ENCODE measurements around the gene TYW1B.
"Not testable (repeated sequence)": the region's sequence is repeated elsewhere in the genome, so short reads cannot be mapped to it uniquely, and the experiment has no call there.

Gene TYW1B

DNA sequence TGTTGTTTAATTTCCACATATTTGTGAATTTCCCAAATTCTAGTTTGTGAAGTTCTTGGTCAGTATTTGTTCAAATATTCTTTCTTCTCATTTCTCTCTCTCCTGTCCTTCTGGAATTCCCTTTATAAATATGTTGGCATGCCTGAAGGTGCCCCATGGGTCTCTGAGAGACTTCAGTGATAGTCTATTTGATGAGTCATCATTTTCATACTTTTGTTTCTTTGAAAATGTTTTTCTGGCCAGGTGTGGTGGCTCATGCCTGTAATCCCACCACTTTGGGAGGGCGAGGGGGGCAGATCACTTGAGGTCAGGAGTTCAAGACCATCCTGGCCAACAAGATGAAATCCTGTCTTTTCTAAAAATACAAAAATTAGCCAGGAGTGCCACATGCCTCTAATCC, 127.5 kb downstream of the TYW1B start:
- not testable (repeated sequence) for DNase-seq (ENCODE audit: low read depth in 2 of 2)

DNA sequence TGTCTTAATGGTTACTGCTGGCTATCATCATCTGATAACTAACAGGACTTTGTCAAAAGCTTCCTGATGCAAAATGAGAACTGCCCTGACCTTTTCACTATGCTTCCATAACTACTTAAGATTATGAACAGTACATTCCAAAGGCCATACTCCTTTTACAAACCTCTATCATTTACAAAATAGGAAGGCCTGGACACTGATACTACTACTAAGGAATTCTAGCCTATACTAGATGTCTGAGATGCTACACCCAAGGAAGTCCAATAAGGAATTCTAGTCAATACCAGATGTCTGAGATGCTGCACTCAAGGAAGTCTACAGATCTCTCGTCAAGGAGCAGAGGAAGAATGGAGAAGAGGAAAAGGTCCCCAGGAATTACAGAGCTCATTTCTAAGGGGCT, 130.9 kb downstream of the TYW1B start:
- DNase-seq (ENCODE audit: low read depth in 2 of 2), result not testable (repeated sequence)

DNA sequence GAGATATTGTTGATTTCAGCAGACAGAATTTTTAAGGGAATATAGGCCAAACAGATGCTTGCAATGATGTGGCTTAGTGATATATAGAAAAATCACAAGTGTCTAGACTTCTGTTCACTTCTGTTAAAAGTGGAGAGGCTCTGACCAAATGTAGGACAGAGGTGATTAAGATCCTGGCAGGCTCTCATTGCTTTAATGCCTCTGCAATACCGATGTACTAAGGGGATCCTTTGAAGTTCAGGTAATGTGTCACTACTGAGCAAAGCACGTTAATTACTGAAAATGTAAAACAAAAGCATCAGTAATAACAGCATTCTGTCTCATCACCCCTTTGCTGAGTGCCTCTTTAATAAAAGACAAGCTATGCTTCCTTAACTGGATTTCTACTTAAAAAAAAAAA, 131.4 kb downstream of the TYW1B start:
- not testable (repeated sequence) for DNase-seq (ENCODE audit: low read depth in 2 of 2)

DNA sequence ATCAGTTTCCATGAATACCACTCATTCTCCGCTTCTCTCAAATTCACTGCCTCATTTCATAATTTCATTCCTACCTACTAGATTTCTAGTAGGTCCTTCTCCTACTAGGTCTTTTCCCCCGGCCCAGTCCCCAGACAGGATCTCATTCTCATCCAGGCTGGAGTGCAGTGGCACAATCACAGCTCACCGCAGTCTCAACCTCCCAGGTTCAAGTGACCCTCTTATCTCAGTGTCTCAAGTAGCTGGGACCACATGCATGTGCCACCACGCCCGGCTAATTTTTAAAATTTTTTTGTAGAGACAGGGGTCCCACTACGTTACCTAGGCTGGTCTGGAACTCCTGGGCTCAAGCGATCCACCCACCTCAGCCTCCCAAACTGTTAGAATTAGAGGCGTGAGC, 132.5 kb downstream of the TYW1B start:
- not testable (repeated sequence) for DNase-seq (ENCODE audit: low read depth in 2 of 2)

DNA sequence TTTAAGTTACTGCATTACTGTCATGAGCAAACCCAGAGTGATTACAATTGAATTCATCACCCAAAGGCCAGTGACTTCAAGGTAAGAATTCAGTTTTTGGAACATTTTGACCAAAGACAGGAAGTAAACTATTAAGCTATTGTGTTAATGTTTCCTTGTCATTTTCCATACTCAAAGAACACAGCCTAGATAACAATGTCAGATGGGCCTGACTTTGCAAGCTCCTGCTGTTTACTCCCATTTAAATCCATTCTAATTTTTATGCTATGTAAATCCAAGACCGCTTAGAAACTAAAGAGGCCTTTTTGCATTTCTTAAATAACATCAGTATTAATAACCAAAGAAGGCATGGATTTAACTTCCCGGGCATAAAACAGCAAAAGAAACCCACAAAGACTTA, 136.6 kb downstream of the TYW1B start:
- not testable (repeated sequence) for DNase-seq (ENCODE audit: low read depth in 2 of 2)

DNA sequence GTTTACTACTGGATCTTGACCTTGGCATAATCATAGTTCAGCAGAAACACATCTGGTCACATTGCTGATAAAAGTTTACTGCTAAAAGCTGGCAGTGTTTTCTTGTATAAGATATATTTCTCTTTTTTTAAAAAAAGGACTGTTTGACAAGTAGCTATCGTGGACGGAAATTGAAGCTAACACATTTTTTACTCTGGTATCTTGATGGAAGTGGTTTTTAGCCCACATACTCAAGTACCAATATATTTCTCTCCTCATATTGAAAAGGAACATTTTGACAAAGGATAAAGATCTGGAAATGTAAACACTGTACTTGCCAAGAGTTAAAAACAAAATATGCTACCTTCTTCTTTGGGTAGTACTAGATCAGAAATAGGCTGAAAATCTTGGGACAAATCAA, 137.8 kb downstream of the TYW1B start:
- not testable (repeated sequence) for DNase-seq (ENCODE audit: low read depth in 2 of 2)

DNA sequence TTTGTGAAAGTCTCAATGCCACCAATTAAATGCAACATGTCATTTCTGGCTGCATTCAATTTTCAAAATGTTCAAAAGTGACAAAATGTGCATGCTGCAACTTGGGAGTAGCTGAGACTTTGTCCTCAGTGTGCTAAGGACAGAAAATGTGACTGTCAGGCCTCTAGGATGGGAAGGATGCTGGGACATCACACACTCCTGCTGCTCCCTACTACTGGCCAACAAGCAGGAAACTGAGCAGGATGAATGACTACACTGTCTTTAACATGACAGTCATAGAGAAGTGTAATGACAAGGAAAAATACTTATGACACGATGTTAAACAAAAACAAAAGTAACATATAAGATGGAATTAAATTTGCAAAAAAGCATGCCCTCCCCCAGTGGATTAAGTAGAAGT, 138.7 kb downstream of the TYW1B start:
- DNase-seq (ENCODE audit: low read depth in 2 of 2), result not testable (repeated sequence)

DNA sequence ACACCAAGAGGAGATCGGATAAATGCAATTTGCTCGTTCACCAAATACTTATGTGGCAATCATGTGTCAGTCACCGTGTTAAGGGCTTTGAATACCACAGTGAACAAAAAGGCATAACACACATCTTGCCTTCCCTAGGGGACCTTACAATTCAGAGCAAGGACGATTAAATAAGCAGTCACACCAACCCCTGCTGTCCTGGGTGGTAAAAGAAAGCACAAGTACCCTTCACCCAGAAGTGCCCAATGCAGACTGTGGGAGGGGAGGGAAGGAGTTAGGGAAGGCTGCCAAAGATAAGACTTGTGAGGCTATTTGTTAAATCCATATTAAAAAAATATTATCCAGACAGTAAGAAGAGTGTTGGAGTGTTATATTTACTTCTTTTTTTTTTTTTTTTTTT, 146.8 kb downstream of the TYW1B start:
- DNase-seq (ENCODE audit: low read depth in 2 of 2), result not testable (repeated sequence)

DNA sequence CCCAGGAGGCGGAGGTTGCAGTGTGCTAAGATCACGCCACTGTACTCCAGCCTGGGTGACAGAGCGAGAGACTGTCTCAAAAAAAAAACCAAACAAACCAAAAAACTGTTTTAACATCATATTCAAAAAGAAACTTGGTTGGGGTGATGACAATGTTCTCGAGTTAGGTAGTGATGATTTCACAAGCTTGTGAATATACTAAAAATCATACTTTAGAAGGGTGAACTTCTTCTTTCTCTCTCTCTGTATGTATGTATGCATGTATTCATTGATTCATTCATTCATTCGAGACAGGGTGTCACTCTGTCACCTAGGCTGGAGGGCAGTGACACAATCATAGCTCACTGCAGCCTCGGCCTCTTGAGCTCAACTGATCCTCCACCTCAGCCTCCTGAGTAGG, 151.1 kb downstream of the TYW1B start:
- DNase-seq (ENCODE audit: low read depth in 2 of 2), result not testable (repeated sequence)

DNA sequence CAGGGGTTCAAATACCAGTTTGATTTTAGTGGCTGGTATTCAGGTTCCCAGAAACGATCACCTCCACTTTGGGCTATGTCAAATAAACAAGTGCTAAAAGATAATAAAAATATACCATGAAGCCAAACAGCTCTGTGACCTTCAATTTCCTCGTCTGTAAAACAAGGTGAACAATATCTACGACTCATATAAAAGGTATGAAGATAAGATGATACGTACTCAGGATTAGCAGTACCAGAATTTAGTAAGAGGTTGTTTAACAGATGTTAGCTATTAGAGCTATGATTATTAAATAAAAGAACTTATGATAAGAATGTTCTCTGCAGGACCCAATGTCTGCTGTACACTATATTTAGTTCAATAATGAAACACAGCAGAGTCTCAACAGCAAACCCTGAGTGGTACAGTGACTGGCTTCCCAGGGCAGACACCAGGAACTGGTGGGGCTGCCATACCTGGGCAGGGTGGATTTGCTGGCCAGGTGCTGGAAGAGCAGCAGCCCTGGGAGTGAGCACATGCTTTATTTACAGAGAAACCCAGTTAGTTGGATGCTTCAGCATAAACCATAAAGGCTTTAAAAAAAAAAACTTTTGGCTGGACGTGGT, 151.8 kb downstream of the TYW1B start:
- DNase-seq (ENCODE audit: low read depth in 2 of 2), result not testable (repeated sequence)

DNA sequence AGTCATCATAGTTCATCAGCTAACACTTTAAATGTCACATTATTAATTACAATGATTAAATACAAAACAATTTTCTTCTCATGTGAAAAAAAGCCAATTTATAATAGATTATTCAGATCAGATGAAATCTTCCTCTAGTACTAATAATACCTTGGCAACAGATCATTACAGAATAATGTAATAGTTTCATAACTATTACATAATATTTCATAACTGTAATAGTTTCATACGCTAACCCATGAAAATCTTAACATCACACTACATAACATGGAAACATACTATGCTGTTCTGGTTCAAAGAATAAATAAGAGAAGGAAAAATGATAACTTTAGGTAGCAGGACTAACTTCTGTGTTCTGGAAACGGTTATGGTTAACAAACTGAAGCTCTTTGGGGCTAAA, 152.3 kb downstream of the TYW1B start:
- not testable (repeated sequence) for DNase-seq (ENCODE audit: low read depth in 2 of 2)

DNA sequence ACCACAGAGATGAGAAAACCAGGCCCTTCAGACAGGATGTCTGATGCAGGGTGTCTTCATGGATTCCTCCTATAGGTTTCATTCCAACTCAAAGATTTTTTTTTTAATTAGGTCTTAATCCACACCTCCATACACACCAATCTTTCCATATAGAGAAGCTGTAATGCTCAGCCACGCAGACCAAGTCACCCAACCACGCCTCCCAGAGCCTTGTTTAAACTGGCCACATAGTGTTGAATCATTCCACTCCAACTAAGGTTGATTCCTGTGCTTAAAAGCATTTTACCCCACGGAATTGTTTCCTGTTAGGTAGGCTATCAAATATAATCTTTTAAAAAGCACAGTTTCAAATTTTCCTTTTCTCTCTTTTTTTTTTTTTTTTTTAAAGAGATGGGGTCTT, 153.6 kb downstream of the TYW1B start:
- DNase-seq (ENCODE audit: low read depth in 2 of 2), result no peak

DNA sequence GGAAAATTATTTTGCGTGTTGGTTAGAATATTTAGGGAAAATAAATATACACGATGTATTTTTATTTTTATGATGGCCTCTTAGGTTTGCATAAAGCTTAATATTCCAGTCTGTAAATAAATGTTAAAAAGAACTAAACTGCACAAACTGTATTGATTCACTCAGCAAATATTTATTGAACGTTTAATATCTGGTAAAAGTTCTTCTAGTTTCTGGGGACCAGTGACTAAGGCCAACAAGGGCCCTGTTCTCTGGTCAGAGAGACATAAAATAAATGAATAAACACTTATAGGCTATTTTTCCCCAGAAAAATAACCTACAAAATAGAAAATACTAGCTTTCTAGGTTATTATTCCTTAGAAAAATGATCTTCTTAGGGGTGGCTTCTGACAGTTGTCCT, 157.2 kb downstream of the TYW1B start:
- not testable (repeated sequence) for DNase-seq (ENCODE audit: low read depth in 2 of 2)

DNA sequence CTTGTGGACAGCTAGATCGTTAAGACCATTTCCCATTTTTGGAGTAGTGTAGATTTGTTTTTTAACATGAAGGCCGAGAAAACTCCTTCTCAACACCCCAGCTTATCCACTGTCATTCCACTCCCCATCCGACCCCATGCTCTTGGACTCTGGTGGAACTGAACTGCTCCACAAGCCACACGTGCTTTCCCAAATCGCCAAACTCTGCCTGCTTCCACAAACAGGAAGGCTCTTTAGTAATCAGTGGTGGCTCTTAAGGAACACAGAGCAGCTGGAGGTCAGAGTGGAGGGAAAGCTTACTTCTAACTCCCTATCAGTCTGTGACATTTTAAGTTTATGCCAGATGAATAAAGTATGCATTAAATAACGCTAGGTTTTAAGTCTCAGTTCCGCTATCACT, 159.6 kb downstream of the TYW1B start:
- DNase-seq (ENCODE audit: low read depth in 2 of 2), result not testable (repeated sequence)

DNA sequence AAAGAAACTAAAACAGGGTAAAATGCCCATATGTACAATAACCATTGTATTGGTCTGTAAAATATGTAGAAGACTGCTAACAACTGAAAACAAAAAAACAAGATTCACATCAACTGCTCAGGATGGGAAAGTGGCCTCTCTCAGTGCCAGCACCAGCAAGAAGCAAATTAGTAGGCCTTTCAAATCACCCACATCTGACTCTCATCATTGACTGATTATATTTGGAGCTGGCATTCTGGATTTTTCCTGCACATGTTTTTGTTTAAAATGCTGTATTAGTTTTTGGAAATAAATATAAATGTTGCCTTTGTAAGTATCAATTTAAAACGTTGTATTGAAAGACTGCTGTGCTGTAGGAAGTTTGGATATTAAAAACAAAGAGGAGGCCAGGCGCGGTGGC, 161.0 kb downstream of the TYW1B start:
- DNase-seq (ENCODE audit: low read depth in 2 of 2), result not testable (repeated sequence)

DNA sequence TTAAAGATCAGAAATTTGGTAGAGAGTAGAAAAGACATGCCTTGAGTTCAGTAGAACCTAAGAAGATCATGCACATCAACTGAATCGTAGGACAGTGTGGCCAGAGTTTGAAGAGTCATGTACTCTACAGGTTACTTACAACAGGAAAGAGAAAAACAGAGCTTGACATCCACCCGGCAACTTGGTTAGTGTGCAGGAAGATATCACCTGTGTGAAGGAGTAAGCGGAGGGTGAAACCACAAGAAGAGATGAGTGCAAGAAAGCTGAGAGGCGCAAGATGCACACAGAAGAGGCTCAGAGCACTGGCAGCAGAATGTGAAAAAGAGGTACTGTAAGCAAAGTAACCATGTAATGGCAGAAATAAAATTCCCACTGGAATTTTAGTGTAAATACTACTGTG, 179.4 kb downstream of the TYW1B start:
- DNase-seq (ENCODE audit: low read depth in 2 of 2), result not testable (repeated sequence)

DNA sequence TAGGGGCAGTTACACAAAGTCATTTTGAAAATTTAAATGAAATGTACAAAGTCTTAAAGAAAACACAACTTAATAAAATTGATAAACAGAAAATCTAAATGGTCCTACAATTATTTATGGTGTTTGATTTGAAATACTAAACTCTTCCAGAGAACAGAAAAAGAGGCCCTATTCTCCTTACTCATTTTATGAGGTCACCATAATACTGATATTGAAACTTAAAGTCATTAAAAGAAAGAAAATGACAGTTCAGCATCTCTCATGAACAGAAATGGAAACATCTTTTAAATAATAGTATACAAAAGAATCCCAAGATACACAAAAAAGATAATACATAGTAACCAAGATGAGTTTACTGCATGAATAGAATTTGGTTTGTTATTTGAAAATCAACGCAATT, 184.3 kb downstream of the TYW1B start:
- DNase-seq (ENCODE audit: low read depth in 2 of 2), result not testable (repeated sequence)

DNA sequence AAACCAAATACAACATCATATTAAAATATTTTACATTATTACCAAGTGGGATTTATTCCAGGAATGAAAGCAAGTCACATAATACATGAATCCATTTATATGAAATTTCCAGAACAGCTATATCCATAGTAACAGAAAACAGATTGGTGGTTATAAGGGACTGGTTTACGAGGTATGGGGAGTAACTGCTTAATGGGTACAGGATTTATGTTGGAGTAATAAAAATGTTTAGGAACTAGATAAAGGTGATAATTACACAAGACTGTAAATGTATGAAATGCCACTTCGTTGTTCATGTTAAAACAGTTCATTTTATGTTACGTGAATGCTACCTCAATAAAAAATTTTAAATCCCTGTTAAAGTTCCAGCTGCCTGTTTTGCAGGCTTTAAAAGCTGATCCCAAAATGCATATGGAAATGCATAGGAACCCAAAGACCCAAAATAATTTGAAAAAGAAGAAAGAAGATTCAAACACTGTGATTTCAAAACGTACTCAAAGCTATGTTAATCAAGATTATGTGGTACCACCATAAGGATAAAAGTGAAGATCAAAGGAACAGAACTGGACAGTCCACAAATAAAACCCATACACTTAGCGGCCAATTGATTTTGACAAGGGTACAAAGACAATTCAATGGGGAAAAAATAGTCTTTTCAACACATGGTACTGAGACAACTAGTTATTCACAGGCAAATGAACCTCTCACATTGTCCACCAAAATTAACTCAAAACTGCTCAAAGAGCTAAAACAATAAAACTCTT, 186.3 kb downstream of the TYW1B start:
- DNase-seq (ENCODE audit: low read depth in 2 of 2), result not testable (repeated sequence)

DNA sequence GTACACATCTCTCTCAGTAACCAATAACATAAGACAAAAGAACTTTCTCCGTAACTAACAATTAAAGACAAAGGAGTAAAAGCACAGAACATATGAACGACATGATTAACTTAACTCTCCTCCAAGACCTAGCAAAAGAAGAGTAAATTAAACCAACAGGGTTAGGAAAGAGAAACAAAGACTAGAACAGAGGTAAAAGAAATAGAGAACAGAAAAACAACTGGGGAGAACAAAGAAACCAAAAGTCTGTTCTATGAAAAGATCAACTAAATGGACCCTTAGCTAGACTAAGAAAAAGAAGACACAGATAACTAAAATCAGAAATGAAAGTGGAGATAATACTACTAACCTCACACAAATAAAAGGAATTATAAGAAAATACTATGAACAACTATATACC, 187.3 kb downstream of the TYW1B start:
- not testable (repeated sequence) for DNase-seq (ENCODE audit: low read depth in 2 of 2)

DNA sequence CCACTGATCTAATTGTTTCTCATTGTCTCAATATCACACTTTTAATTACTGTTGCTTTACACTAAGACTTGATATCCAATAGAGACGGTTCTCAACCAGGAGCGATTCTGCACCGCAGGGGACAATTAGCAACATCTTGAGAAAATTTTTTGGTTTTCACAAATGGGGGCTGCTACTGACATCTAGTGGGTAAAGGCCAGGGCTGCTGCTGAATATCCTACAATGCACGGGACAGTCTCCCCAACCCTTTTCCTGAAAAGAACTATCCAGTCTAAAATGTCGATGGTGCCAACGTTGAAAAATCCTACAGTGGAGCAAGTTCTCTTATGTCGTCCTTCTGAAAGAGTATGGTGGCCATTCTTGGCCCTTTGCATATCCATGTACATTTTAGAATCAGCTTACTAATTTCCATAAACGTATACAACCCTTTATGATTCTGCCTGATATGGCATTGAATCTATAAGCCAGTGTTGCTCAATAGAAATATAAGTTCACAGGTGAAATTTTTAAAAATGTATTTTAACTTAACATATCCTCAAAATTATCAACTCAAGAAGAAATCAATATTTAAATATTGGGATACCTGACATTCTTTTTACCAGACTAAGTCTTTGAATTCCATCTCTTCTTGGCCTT, 192.6 kb downstream of the TYW1B start:
- not testable (repeated sequence) for DNase-seq (ENCODE audit: low read depth in 2 of 2)

DNA sequence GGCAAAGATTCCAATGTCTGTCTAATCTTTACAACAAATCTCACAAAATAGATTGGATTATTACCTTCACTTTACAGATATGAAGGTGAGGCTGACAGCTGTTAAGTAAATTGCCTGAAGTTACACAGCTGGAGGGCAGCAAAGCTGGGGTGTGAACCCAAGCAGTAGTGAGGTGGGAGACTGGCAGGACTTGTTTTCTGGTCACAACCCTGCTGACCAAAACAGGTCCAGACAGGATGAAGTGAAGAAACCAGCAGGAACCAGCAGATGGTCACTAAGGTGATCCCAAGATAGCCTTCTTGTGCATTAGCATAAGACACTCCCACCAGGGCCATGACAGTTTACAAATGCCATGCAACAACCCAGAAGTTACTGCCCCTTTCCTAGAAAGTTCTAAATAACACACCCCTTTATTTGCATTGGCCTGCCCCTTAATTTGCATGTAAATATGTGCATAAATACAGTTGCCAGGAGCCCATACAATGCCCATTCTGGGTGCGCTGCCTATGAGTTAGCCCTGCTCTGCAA, 195.2 kb downstream of the TYW1B start:
- not testable (repeated sequence) for DNase-seq (ENCODE audit: low read depth in 2 of 2)

DNA sequence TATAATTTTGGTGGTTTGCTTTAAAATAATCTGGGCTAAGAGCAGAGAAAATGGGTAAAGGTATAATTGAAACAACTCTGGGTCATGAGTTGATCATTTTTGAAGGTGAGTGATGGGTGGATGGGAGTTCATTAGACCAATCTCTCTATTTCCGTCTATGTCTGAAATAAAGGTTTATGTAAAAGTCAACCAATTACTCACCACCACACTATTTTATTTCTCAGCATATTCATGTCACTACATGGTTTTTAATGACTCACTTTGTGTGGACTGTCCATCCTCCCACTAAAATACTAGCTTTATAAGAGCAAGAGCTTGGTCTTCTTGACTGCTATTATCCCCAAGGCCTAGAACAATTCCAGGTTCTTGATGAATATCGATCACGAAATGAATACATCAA, 199.6 kb downstream of the TYW1B start:
- not testable (repeated sequence) for DNase-seq (ENCODE audit: low read depth in 2 of 2)

Data from stimulated activated CD8-positive, alpha-beta memory T cell treated with anti-CD3 and anti-CD28 coated beads, Interleukin-7, amount 100 ng/mL, for 4 hours (primary cell).